Measurements from ENCODE around the gene ADRM1.

- no peak for TF ChIP-seq MEF2A (IDR thresholded peaks at IDR 0.05; ENCODE audit: insufficient read depth, low read depth, low read length)
- TF ChIP-seq MYC (IDR thresholded peaks at IDR 0.05; ENCODE audit: insufficient read depth, insufficient read length, insufficient replicate concordance, low read length, severe bottlenecking), result no peak
- TF ChIP-seq TCF12 (IDR thresholded peaks at IDR 0.05; ENCODE audit: low read depth, low read length), result no peak
- TF ChIP-seq CTCF (IDR thresholded peaks at IDR 0.05 in 2 of 3, conservative IDR thresholded peaks at IDR 0.05 in 1 of 3; ENCODE audit: control insufficient read depth in 2 of 3, extremely low read depth in 1 of 3, insufficient read depth in 1 of 3, low read depth in 3 of 3, low read length in 3 of 3), result no peak
- TF ChIP-seq RAD21 (IDR thresholded peaks at IDR 0.05; ENCODE audit: insufficient read depth, low read depth, low read length), result no peak
- no peak for TF ChIP-seq MAX (IDR thresholded peaks at IDR 0.05; ENCODE audit: low read depth, low read length)
- TF ChIP-seq SMARCA5 (IDR thresholded peaks at IDR 0.05), result no peak
- no peak for TF ChIP-seq YY1 (IDR thresholded peaks at IDR 0.05; ENCODE audit: low read depth, low read length)
- TF ChIP-seq, protein P1, sequence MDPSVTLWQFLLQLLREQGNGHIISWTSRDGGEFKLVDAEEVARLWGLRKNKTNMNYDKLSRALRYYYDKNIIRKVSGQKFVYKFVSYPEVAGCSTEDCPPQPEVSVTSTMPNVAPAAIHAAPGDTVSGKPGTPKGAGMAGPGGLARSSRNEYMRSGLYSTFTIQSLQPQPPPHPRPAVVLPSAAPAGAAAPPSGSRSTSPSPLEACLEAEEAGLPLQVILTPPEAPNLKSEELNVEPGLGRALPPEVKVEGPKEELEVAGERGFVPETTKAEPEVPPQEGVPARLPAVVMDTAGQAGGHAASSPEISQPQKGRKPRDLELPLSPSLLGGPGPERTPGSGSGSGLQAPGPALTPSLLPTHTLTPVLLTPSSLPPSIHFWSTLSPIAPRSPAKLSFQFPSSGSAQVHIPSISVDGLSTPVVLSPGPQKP (IDR thresholded peaks at IDR 0.05; ENCODE audit: low read depth, low read length), result no peak
- TF ChIP-seq EP300 (IDR thresholded peaks at IDR 0.05; ENCODE audit: borderline replicate concordance in 1 of 2, control insufficient read depth in 1 of 2, low read depth in 2 of 2, low read length in 2 of 2), result no peak
Observed at GRCh38 chr20:62268228-62268900, 34.4 kb upstream of the ADRM1 start.
